SIG-M5 treated with dmso at 0.1 percent for 504 hours (cell line): ENCODE results near the gene SMG6.

Source experiments
- DNase-seq: peaks from one replicate; lab custom pipeline; 2025; ENCODE audit not compliant: unreplicated experiment; lab: John Stamatoyannopoulos, UW

Gene SMG6

DNA sequence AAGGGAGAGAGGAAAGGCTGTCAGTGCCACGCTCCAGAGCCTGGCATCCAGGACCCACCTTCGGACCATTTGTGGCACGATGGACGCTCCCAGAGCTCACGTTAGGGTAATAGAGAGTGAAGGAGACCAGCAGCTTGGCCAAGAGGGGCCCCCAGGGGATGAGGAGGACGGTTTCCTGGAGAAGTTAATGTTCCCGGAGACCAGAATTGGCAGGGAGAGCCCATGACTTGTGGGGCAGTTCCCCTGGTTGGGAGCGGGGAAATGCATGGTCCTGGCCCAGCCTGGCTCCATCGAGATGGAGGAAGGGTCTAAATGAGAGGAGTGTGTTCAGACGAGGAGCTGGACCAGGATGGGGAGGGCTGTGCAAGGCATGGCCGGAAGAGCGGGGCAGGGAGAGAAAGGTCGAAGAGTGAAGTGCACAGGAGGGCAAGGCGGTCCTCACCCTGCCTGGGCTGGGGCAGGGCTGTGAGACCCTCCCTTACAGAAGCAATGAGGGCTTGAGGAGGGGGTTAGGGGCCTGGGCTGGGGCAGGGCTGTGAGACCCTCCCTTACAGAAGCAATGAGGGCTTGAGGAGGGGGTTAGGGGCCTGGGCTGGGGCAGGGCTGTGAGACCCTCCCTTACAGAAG lies 251.5 kb downstream of the SMG6 start:
- no peak for DNase-seq

DNA sequence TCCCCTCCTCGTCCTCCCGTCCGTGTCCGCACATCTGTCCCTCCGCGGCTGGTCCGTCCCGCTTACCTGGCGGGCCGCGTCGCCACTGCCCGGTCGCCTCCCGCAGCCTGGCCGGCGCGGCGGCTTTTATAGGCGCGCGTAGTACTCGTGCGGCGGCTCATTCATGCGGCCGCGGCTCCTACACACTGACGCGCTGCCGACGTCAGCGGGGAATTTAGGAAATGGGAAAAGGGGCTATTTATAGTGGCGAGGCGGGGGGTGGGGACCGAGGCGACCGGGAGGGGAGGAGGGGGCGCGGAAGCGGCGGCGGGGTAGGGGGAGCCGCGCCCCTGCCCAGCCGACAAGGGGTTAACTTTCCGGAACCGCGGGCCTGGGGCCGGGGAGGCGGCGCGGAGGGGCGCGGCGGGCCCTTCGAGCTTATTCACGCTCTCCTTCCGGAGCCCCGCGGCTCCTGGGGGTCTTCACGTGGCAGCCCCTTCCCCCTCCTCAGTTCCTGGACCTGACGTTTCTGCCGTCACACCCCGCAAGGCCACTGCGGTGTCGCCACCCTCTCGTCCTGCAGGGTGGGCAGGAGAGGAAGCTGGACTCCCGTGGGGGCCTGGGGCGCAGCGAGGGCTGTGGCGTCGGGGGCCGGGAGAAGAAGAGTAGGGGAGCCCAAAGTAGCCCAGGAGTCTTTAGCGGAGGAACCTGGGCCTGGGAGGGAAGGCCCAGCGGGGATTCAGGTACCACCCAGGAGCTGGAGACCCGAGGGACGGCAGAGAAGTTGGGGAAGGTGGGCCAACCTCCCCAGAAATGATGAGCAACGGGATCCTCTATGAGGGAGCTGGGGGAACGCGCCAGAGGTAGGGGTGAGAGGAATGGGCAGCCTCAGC lies 252.3 kb downstream of the SMG6 start:
- DNase-seq = no peak

- no peak for DNase-seq
Measured at GRCh38 chr17:2050300-2051060, 253.1 kb downstream of the SMG6 start.

DNA sequence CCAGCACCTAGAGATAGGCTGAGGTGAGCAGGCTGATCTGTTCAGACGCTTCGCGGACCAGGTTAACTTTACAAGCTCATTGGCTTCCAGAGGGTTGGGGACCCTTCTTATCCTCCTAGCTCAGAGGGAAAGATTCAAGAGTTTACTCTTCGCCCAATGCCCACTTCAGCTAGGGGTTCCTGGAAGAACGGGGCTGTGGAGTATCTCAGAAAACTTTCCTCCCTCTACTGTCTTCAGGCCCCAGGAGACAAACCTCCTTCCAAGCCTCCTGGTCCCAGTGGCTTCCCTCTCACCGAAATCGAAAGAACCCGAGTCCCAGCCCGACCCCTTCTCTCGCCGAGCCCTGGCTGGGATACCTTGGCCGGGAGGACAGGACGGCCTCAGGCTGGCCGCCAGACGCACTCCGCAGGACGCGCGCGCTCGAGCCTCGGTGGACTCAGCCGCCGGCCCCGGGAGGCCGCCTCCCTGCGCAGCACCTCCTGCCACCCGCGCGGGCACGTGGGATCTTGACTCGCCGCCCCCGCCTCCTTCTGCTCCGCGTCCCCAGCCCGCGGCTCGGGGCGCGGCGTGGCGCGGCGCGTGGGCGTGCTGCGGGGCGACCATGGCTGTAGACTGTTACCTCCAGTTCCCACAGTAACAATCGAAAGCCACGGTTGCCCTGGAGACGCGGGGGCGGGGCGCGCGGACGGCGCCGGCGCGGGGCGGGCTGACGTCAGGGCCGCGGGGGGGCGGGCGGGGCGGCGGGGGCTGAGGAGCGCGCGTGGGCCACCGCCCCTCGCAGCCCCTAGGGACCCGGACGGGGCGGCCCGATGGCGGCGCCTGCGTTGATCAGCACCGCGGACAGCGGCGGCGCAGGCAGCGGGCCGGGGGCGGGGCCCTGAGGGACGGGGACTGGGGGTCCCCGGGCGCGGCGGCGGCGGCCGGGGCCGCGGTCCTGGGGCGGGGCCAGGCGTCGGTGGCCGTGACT lies 254.0 kb downstream of the SMG6 start:
- DNase-seq = peak; percentile 55

DNA sequence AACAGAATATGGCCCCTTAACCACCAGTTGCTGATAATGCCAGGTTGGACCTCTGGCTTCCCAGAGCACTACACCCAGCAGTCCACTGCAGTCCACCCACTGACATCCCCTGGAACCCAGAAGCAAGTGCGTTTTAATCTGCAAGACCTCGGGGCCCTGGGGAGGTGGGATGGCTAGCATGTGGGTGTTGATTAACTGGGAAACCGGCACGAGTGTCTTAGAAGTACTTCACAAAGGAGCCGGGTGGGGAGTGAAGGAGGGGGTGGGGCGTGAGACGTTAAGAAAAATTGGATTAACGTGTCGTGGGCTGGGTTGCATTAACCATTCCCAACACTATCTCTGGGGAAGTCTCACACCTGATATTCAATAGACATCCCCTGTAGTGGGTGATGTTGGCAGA lies 254.8 kb downstream of the SMG6 start:
- DNase-seq = no peak

DNA sequence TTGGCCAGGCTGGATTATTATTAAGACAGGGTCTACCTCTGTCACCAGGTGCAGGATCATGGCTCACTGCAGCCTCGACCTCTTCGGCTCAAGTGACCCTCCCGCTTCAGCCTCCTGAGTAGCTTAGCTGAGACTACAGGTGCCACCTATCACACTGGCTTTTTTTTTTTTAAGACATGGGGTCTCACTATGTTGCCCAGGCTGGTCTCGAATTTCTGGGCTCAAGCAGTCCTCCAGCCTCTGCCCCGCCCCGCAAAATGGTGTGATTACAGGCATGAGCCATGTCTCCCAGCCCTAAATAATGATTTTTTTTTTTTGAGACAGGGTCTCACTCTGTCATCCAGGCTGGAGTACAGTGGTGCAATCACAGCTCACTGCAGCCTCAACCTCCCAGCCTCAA lies 256.0 kb downstream of the SMG6 start:
- no peak for DNase-seq

GRCh38 chr17:2044263-2044894 lies 259.2 kb downstream of the SMG6 start:
- no peak for DNase-seq

DNA sequence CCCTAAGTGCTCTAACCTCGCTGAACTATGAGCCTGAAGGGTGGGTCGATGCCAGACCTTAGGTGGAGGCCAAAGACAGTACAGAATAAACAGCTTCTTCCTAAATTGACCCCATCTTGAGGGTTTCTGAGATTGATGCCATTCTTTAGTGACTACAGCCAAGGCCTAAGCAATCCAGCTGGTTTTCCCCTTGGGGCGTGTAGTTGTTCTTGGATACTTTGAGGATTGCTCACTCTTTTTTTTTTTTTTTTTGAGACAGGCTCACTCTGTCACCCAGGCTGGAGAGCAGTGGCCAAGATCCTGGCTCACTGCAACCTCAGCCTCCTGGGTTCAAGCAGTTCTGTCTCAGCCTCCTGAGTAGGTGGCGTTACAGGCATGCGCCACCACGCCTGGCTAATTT lies 259.8 kb downstream of the SMG6 start:
- no peak for DNase-seq

DNA sequence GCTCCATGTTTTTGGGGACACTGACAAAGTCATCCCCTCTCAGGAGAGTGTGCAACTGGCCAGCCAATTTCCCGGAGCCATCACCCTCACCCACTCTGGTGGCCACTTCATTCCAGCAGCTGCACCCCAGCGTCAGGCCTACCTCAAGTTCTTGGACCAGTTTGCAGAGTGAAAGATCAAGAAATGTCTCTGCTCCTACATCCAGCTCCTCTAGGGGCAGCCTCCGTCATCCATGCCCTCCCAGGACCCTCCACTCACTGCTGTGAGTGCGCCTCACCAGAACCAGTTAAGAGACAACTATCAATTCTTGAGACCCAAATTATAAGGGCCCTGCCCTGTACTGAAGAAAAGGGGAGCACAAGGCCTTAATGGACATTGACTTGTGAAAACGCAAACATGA lies 260.7 kb downstream of the SMG6 start:
- no peak for DNase-seq

DNA sequence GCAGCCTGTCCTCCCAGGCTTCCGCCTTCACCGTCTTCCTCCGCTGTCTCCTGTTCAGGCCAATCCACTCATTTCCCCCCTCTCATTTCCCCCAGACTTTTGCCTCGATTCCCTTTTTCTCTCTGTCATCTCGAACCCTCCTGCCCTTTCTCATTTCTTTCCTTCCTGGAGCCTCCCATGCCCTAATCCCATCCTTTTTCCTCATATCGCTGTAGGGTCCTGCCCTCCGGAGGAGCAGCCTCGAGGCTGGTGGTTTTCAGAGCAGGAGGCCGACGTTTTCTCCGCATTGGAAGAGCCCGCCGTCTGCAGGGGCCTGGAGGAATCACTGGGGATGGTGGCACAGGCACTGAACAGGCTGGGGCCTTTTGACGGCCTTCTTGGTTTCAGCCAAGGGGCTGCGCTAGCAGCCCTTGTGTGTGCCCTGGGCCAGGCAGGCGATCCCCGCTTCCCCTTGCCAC lies 261.2 kb downstream of the SMG6 start:
- DNase-seq = no peak

DNA sequence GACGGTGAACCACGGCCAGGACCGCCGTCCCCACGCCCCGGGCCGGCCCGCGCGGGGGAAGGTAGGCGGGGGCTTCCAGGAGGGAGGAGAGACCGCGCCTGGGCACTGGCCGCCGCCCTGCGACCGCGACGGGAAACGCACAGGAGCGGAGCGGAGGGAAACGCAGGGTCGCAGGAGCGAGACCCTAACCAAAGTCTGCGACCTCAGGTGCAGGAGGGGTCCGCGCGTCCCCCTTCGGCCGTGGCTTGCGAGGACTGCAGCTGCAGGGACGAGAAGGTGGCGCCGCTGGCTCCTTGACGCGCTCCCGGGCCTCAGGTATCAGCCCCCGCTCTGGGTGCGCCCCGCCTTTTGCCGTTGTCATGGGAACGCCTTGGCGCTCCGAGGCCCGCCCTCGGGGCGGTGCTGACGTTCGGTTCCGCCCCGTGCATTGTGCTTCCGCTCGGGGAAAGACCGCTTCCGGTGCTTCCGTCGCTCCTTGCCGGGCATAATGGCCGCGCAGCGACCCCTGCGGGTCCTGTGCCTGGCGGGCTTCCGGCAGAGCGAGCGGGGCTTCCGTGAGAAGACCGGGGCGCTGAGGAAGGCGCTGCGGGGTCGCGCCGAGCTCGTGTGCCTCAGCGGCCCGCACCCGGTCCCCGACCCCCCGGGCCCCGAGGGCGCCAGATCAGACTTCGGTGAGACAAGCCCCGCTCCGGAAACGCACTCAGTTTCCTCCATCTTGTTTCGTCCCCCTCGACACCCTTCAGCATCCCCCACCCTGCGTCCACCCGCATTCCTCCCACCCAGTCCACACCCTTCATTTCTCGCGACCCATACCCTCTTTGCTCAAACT lies 261.8 kb downstream of the SMG6 start, which contains the start of gene OVCA2:
TSS of gene OVCA2 (plus strand) at position 462 of the 829 bp plus-strand sequence. CDS start at position 488, 26 bp downstream.
- DNase-seq = peak; percentile 85

DNA sequence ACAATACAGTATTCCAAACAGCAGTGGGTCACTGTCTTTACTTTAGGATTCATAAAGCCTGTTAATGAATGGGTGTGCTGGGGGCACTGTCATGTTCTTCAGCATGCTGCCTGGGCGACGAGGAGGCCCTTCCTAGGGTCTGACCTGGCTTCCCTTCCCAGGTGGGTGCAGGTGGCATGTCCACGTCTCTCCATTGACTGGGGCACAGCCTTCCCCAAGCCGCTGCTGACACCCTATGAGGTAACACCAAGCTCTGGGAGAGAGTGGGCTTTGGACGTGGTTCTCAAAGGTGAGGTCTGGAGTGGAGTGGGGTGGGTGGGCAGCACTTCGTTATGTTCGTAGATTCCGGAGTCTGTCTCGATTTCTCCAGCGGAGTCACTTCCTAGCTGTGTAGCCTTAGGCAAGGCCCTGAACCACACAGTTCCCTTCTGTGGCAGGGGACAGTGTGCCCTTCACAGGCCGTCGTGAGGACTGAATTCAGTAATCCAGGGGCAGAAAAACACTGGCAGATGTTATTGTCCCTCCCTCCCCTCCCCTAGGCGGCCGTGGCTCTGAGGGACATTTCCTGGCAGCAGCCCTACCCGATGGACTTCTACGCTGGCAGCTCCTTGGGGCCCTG lies 262.5 kb downstream of the SMG6 start:
- no peak for DNase-seq

DNA sequence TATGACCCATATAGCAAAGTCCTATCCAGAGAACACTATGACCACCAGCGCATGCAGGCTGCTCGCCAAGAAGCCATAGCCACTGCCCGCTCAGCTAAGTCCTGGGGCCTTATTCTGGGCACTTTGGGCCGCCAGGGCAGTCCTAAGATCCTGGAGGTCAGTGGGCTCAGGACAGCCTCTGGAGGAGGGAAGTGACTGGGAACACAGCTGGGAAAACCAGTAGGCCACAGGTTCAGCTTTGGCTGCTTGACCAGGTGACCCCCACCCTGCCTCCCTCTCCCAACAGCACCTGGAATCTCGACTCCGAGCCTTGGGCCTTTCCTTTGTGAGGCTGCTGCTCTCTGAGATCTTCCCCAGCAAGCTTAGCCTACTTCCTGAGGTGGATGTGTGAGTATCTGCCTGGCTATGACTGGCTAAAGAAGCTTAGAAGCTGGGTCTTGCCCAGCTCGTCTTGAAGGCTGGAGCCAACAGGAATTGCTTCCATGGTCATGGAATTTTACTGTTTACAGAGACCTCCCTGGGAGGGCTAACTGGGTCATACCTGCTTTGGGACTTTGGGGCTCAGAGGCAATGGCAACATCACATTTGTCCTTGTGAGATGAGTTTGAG lies 263.3 kb downstream of the SMG6 start:
- no peak for DNase-seq

- no peak for DNase-seq
Measured at GRCh38 chr17:2037155-2037554, 266.4 kb downstream of the SMG6 start.

DNA sequence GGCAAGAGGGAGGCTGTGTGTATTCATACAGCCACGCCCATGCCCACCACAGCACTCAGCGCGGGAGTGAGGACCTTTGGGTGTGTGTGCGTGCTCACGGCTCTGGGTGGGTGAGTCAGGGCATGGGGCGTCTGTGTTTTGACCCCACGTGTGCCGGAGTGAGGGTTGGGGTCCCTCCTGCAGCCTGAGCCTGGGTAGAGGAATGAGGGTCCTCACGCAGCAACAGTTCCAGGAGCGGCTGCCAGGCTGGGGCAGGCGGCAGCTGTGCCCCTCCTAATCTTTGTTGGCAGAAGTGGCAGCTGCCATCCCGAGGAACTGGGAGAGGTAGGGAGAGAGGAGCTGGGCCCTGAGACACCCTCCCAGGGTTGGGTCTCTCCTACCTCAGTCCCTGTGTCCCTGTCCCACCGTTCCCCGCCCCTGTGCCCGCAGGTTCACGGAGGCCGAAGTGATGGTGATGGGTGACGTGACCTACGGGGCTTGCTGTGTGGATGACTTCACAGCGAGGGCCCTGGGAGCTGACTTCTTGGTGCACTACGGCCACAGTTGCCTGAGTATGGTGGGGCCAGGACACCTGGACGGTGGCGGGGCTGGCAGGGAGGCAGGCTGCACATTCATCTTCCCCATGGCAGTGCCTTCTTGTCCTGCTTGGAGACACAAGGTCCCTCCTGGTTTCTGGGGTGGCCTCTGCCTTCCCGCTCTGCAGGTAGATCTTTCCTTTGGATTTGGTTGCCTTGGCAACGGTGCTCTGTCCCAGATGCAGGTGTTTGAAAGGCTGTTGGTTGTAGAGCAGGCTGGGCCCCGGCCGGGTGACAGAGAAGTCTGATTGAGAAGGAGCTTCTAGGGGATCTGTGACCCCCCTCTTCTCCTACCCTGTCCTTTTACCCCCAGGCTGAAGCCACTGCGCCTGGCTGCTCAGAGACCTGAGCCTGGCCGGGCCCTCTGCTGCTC lies 267.8 kb downstream of the SMG6 start:
- DNase-seq = no peak

GRCh38 chr17:2034806-2035540 lies 268.6 kb downstream of the SMG6 start:
- DNase-seq = no peak
